Measurements from ENCODE around the gene FOXP4.

FOXP4 gene

DNA sequence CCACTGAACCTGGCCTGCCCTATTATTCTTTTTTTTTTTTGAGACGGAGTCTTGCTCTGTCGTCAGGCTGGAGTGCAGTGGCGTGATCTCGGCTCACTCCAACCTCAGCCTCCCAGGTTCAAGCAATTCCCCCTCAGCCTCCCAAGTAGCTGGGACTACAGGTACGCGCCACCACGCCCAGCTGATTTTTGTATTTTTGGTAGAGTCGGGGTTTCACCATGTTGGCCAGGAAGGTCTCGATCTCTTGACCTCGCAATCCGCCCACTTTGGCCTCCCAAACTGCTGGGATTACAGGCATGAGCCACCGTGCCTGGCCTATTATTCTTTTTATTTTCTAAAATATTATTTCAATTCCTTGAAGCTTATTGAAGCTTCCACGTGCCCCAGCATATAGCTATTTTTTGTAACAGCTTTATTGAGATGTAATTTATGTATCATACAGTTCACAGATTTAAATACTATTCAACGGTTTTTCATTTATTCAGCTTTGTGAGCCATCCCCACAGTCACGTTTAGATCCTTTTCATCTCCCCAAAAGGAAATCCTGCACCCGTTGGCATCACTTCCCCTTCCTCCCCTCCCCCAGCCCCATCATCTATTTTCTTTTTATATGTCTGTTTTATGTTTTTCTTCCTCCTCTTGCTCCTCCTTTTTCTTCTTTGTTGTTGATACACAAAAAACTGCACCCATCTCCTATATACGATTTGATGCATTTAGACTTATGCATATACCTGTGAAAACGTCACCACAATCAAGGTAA, 78.6 kb downstream of the FOXP4 start:
- TF ChIP-seq CTCF (IDR thresholded peaks at IDR 0.05; ENCODE audit: extremely low read depth, missing control alignments) = no peak
- DNase-seq (ENCODE audit: low spot score) = no peak

- DNase-seq (ENCODE audit: low spot score) = no peak
- TF ChIP-seq CTCF (IDR thresholded peaks at IDR 0.05; ENCODE audit: extremely low read depth, missing control alignments) = no peak
Observed at GRCh38 chr6:41625442-41625841, 79.3 kb downstream of the FOXP4 start.

GRCh38 chr6:41626022-41626421, 79.8 kb downstream of the FOXP4 start:
- TF ChIP-seq CTCF (IDR thresholded peaks at IDR 0.05; ENCODE audit: extremely low read depth, missing control alignments) = no peak
- no peak for DNase-seq (ENCODE audit: low spot score)

DNA sequence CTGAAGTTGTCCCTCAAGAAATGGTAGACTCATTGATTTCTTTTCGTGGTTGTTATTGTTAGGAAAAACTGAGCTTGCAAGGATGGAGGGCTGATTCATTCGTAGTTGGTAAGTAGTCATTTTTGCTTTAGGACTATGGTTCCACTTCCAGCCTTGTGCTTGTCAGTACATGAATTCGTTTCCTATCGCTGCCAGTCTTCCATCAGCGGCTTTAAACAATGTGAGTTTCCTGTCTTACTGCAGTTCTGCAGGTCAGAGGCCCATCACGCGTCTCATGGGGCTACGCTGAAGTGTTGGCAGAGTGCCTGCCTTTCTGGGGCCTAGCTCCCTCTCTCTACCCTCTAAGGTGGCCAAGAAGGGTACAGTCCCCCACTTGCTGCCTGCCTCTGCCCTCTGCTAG, 80.7 kb downstream of the FOXP4 start:
- DNase-seq (ENCODE audit: low spot score) = no peak
- no peak for TF ChIP-seq CTCF (IDR thresholded peaks at IDR 0.05; ENCODE audit: extremely low read depth, missing control alignments)

DNA sequence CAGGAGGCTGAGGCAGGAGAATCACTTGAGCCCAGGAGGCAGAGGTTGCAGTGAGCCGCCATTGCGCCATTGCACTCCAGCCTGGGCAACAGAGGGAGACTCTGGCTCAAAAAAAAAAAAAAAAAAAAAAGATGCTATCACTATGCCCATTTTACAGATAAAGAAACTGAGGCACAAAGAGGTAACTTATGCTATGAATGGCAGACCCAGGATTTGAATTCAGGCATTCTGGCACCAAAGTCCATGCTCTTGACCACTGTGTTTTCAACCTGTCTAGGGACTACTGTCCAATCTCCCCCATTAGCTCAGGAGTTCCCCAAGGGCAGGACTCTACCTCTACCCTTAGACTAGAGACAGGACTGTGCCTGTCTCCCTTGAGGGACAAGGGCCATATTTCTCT, 82.9 kb downstream of the FOXP4 start:
- no peak for DNase-seq (ENCODE audit: low spot score)
- TF ChIP-seq CTCF (IDR thresholded peaks at IDR 0.05; ENCODE audit: extremely low read depth, missing control alignments) = no peak

GRCh38 chr6:41630069-41630468, 83.9 kb downstream of the FOXP4 start:
- no peak for TF ChIP-seq CTCF (IDR thresholded peaks at IDR 0.05; ENCODE audit: extremely low read depth, missing control alignments)
- DNase-seq (ENCODE audit: low spot score) = no peak

DNA sequence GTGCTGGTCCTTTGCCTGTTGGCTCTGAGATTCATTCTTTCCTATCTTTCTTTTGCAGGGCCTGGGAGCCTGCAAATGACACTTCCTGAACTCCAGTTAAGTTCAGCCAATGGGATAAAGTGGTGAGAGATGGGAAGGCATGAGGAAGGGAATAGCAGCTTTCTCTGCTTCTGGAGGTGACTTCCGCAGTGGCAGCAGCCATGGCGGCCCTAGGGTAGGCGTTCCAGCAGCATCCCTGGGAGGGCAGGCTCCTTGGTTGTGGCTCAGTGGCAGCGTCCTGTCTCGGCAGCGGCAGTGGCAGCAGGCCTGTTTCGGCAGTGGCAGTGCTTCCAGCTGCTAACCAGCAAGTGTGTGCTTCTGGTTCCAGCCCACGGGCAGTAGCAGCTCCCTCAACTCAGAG, 84.8 kb downstream of the FOXP4 start:
- DNase-seq (ENCODE audit: low spot score) = no peak

More for the DNA sequence above, 84.8 kb downstream of the FOXP4 start:
- TF ChIP-seq CTCF (IDR thresholded peaks at IDR 0.05; ENCODE audit: extremely low read depth, missing control alignments) = no peak

Data from GM20000 (cell line).